ENCODE measurements around the gene EPHA3.

Gene EPHA3
- total RNA-seq: 0 to 2.2 (median 0) reads per million in 4 experiments

DNA sequence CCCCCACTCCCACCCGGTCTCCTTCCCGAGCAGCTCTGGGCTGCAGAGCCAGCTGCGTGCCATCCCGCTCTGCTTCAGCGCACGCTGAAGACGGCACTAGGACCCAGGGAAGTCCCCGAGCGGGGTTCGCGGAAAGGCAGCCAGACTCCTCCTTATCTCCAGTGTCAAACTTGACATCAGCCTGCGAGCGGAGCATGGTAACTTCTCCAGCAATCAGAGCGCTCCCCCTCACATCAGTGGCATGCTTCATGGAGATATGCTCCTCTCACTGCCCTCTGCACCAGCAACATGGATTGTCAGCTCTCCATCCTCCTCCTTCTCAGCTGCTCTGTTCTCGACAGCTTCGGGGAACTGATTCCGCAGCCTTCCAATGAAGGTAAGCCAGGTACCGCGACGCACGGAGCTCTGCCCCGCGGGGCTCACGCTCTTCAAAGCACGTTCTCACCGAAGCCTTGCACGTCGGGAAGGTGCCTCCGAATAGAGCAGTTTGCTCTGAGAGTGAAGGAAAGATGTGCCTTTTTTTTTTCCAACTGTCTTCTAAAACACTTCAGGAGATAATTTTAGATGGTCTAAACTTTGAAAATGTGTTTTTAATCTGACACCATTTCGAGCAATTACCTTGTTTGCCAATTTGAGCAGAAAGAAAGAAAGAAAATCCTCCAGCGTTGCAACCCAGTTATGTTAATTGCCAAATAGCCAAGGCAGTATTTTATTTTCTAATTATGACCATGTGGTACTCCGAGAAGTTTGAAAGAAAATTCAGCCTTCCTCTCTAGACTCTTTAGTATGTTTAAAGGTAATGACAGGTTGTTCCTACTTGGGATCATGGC, at the start of gene EPHA3:
EPHA3 (plus strand) TSS at position 161 of the 830 bp plus-strand sequence; CDS start at position 289, 128 bp downstream.
- no peak for DNase-seq

DNA sequence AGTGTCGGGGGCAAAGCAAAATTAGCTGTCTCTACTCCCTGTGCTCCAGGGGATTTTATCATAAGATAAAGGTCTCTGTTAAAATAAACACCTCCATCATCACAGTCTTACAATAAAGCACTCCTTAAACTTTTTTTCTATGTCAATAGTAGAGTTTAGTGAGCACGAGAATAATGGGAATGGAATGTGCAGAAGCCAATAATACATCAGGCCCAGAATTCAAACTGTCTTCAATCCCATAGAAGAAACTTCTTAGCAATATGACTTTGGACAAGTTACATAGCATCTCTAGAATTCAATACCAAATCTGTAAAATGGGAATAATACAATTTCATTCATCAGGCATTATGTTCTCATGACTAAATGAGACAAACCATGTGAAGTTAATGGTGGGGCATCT, 49.0 kb upstream of the EPHA3 start:
- DNase-seq: no peak

DNA sequence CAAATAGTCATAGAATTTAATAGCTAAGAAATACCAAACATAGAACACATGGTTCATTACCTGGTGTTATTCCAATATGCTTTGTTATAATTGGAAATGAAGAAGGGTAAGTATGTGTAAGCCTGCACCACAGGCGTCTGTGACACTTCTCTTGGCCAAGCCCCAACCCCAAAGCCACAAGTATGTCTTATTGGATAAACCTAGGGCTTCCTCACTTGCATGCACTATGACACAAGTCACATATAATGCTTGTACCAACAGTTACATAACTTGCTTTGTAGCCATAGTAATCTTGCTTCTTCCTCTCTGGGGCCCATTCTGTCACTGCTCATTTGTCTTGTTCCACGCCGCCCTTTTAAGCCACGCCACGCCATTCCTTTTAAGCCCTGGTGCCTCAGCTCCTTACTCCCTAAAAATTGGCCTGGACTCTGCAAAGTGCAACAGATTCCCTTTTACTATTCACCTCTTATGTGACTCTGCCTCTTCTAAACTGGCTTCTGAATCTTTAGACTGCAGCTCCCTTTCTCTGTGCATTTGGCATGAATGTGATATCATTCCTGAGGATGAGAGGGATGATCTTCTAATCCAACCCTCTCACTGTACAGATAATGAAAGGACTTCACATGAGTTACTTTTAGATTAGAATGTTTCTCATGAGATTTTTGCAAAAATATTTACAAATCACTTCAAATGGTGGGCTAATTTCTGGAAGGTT, 48.1 kb upstream of the EPHA3 start:
- DNase-seq: no peak

DNA sequence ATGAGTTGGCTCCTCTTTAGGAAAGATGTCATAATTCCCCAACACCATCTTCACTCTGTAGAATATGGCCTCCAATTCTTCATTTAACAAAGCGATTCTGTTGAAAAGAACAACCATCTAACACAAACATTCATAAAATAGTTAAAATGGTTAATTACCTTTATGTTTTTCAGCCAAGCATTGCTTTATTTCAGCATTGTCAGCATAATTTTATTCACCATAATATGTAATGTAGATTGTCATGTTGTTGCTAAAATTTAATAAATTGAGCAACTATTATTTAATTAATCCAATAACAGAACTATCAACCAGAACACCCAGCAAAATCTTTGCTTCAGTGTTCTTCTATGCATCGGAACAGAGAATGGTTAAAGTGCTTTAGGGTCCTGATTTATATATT, 46.2 kb upstream of the EPHA3 start:
- no peak for DNase-seq

DNA sequence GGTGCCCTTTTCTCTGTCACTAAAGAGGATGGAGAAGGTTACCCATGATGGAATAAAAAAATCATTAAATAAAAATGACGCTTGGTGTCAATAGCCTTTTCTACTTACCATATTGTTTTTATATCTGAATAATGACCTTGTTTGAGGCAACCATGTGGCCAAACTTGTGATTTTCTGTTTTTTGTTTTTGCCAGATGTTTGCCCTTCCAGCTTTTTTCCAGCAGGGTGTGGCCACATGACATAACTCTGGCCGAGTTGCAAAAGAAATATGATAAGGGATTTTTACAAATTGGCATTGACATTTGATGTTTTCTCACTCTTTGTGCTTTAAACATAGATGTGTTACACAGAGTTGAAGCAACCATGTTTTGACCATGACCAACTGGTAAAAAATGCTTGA, 39.7 kb upstream of the EPHA3 start:
- no peak for DNase-seq

DNA sequence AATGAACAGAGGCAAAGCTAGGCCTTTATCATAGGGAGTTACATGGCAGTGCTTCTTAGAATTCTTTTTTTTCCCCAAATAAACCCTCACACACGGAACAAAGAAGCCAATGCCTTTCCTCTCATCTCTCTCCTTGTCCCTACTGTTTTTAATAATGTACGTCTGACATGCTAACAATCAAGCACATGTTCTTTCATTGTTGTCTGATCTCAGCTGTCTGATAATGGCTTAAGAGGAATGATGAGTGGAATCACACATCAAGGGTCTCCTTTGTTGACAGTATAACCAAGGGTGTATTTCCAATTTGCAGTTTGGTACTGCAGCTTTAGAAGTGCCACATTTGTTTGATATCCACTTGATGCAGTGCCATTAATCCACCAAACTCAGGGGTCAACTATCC, 34.8 kb upstream of the EPHA3 start:
- no peak for DNase-seq

GRCh38 chr3:89079944-89080343, 27.5 kb upstream of the EPHA3 start:
- DNase-seq: no peak

DNA sequence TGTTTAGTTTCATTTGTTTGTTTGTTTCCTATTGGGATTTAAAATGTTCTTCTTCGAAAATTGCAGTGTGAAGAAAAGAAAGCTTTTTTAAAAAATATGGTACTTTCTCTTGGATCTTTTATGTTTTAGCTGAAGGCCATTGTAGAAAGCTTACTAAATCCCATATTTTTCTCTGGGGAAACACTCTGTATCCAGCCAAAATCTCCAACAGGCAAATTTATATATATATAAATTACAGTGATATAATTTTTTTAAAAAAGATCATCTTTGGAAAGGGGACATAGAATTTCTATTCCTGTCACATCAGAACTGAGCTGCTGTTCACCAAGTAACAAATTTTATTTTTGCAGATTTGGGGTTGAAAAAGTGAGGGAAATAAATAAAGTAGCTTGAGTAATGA, 19.6 kb upstream of the EPHA3 start:
- no peak for DNase-seq

- DNase-seq: no peak
These were observed 9.2 kb upstream of the EPHA3 start for GRCh38 chr3:89098173-89098572.

GRCh38 chr3:89098964-89099585, 8.3 kb upstream of the EPHA3 start:
- DNase-seq: no peak

DNA sequence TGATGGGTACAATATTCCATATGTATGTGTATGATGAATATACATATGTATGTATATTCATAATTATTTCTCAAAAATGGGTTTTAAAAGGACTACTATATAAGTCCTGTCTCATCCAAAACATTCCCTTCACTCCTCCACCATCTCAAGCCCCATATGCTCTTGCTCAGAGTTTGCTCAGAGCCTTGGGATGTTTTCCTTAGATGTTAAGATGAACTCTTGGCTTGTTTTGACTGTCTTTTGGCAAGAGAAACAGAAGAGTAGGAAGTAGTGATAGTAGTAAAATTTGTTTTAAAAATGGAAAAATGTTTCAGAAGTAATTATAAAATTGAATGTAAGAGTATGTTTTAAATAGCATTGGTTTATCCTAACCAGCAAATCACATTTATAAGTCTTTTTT, 6.2 kb upstream of the EPHA3 start:
- no peak for DNase-seq

- no peak for DNase-seq
These were observed 5.5 kb upstream of the EPHA3 start for GRCh38 chr3:89101921-89102320.

DNA sequence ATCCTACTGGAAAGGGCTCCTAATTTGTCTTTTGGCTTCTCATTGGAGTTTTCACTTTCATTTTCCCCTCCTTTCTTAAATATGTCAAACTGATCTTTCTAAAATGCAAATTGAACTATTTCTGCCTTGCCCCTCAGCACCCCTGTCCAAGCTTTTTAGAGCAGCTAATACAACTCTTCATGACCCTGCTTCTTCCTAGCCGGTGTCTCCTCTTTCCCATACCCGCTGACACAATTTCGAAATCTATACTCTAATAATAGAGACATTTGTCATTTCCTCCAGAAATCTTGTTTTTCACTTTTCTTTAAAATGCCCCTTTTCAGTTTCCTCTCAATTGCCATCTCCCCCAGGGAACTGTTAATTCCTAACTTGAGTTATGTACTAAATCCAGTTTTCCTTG, 2.9 kb upstream of the EPHA3 start:
- DNase-seq: no peak

DNA sequence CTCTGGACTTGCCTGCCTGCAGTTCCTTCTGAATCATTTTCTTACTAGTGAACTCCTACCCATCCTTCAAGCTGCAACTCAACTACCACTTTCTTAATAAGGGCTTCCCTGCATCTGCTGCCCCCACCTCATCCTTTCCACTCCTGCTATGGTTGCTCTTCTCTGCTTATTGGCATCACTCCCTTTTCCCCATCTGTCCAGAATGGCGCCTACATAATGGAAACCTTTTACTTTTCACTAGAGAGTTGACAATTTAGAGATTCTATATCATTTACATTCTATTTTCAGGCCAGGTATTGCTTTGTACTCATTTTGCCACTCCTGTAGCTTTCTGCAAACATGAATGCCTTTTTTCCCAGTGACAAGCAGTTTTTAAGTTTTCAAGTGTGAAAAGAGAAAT, 1.9 kb upstream of the EPHA3 start:
- DNase-seq: no peak

DNA sequence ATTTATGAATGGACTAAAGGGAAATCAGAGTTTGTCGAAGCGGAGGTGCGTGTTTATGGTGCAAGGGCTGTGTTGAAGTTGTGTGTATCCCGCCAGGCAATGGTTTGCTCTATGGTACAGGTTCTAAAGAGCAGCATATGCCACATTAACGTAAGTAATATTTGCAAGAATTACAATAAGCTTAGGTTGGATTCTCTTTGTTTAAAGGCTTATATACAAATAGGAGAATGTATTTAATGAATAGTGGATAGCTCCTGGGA, 800 bp downstream of the EPHA3 start:
- no peak for DNase-seq

DNA sequence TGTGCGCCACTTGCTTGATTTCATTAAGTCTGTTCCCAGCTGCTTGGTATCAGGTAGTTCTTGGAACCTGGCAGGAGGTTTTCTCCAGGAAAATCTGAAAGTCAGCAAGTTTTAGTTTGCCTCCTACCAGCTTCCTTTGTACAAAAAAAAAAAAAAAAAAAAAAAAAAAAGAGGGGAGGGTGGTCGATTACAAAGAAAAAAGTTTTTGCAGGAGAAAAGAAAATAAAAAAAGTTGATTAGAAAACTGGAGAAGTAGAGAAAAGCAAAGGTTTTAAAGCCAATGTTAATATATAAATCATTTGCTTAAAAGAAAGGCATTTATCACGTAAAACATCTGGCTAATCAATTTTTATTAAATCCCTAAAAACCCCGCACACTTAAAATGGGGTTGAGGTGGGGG, 5.9 kb downstream of the EPHA3 start:
- no peak for DNase-seq

DNA sequence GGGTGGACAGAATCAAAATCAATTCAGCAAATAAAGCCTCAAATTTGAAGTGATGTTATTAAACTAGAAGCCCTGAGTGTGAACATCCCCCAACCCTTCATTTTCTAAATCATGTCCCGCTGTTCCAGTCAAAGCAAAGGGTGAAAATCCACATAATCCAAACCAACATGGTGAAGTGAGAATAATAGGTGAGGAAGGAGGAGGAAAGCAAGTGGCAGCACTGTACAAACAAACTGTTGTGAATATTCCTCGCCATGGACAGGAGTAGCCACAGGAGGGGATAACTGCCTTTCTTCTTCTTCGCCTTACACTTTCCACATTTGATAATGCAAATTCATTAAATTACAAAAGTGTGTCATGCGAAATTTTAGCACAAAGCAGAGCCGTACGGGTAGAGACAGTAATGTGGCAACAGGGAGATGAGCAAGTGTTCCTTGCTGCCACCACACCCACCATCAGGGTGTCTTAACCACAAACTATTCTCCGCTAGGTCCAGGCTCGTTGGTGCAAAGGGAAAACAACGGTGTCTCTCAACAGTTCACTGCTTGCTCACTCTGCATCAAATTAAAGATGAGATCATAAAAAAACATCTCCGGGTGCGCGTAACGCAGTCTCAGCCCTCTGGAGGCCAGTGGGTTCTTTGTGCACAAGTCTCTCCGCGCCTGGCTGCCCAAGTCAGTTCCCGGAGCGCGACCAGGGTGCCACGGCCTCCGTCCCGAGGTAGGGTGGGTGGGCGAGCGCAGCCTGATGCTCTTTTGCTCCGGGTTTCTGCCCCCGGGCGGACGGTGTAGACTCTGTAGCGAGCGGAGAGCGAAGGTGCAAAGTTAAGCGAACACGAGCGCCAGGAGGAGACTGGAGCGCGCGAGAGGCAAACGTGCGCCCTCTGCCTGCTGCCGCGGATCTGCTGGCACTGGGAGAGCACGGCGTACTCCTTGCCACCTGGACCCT, 6.7 kb downstream of the EPHA3 start:
- no peak for DNase-seq

GRCh38 chr3:89114841-89115223, 7.4 kb downstream of the EPHA3 start:
- DNase-seq: no peak

- DNase-seq: no peak
These were observed 9.1 kb downstream of the EPHA3 start for GRCh38 chr3:89116476-89116875.

DNA sequence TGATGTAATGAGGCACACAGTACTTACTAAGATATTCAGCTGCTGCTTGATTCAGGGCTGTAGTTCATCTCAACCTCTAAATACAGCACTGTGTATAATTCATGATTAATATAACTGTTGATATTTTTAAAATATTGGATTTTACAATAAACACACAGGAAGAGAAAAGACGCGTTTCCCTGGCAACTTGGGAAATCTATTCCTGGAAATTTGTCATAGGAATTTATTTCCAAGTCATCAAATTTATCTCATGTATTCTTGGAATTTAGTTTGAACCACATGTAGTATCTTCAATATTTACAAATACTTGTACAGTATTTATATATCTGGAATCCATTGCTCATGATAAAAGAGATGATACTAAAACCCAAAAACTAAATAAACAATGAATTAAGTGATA, 30.6 kb downstream of the EPHA3 start:
- DNase-seq: no peak

GRCh38 chr3:89139870-89140269, 32.4 kb downstream of the EPHA3 start:
- no peak for DNase-seq

GRCh38 chr3:89144080-89144479, 36.7 kb downstream of the EPHA3 start:
- no peak for DNase-seq

DNA sequence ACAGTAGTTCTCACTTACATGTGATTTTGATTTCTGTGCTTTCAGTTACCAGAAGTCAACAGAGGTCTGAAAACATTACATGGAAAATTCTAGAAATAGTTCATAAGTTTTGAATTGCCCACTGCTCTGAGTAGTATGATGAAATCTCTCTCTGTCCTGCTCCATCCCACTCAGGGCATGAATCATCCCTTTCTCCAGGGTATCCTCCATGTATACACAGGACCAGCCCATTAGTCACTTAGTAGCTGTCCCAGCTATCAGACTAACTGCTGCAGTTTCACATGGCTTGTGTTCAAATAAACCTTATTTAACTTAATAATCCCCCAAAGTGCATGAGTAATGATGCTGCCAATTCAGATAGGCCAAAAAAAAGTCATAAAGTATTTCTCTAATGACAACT, 38.6 kb downstream of the EPHA3 start:
- DNase-seq: no peak
